ENCODE data around the gene RTRAF.

RTRAF gene

DNA sequence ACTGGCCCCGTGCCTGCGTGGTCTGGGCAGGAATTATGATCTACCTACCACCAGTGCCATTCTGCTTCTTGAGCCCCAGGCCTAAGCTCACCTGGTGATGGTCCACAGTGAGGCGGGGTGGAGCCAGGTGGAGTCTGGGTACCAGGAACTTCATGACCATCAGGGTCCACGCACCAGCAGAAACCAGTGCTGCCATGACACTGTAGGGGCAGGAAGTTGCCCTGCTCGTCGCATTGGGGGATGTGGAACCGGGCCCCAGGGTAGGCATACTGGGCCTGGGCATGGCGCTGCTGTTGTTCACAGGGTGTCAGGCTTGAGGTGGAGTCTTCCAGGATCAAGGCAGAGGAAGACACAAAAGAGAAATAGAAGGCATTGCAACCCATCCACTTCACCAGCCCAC lies 29.6 kb downstream of the RTRAF start:
- H3K27ac ChIP-seq: no peak overlapping the region
- H3K27me3 ChIP-seq (ENCODE audit: insufficient read depth, low read depth): no peaks in the 10 kb centered on the region
- TF ChIP-seq, protein P1, sequence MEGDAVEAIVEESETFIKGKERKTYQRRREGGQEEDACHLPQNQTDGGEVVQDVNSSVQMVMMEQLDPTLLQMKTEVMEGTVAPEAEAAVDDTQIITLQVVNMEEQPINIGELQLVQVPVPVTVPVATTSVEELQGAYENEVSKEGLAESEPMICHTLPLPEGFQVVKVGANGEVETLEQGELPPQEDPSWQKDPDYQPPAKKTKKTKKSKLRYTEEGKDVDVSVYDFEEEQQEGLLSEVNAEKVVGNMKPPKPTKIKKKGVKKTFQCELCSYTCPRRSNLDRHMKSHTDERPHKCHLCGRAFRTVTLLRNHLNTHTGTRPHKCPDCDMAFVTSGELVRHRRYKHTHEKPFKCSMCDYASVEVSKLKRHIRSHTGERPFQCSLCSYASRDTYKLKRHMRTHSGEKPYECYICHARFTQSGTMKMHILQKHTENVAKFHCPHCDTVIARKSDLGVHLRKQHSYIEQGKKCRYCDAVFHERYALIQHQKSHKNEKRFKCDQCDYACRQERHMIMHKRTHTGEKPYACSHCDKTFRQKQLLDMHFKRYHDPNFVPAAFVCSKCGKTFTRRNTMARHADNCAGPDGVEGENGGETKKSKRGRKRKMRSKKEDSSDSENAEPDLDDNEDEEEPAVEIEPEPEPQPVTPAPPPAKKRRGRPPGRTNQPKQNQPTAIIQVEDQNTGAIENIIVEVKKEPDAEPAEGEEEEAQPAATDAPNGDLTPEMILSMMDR (conservative IDR thresholded peaks at IDR 0.05; ENCODE audit: low read depth, low read length): no peak

DNA sequence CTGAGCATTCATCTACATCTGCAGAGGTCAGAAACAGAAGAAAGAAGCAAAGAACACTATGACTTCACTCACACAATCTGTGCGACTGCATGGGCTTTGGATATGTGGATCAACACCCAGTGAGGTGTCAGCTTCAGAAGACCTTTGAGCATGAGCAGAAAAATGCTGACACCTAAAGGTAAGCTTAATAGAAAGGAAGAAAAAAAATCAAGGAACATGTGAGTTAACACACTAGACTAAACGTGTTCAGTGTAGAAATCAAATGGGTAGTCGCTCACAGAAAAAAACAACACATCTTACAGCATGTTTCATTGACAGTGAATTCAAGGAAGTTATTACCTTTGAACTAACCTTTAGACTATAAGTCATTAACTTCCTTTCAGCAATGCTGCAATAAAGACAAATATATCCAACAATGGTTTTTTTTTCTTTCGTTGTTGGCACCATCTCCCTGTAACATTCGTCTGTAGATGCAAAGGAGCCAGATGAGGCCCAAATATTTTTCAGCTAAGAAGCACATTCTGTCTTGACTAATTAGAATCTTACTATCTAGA lies 30.9 kb downstream of the RTRAF start:
- no peak overlapping the region for H3K4me2 ChIP-seq
- no peaks in the 10 kb centered on the region for H3K36me3 ChIP-seq (ENCODE audit: insufficient read depth)
- TF ChIP-seq, protein P1 (conservative IDR thresholded peaks at IDR 0.05; ENCODE audit: low read depth, low read length): no peak
- no peak overlapping the region for H3K27ac ChIP-seq
- H3K79me2 ChIP-seq (ENCODE audit: insufficient read depth, low read depth): no peaks in the 10 kb centered on the region
- no peak overlapping the region for H3K9ac ChIP-seq
- H3K4me3 ChIP-seq (IDR thresholded peaks at IDR 0.05; ENCODE audit: insufficient read depth, low read depth, low read length): no peak overlapping the region
- H3K27me3 ChIP-seq (ENCODE audit: insufficient read depth, low read depth): no peaks in the 10 kb centered on the region
- H4K20me1 ChIP-seq (ENCODE audit: insufficient read depth): no peaks in the 10 kb centered on the region
- no peak overlapping the region for H2AFZ ChIP-seq (ENCODE audit: low read depth)
- H3K4me1 ChIP-seq (ENCODE audit: low read depth, poor library complexity, severe bottlenecking): no peaks in the 10 kb centered on the region

More for the DNA sequence above, 29.6 kb downstream of the RTRAF start:
- H3K9ac ChIP-seq: no peak overlapping the region
- H3K36me3 ChIP-seq (ENCODE audit: insufficient read depth): no peaks in the 10 kb centered on the region
- H2AFZ ChIP-seq (ENCODE audit: low read depth): no peak overlapping the region
- no peaks in the 10 kb centered on the region for H3K79me2 ChIP-seq (ENCODE audit: insufficient read depth, low read depth)
- no peaks in the 10 kb centered on the region for H4K20me1 ChIP-seq (ENCODE audit: insufficient read depth)
- H3K4me1 ChIP-seq (ENCODE audit: low read depth, poor library complexity, severe bottlenecking): no peaks in the 10 kb centered on the region
- no peak overlapping the region for H3K4me3 ChIP-seq (IDR thresholded peaks at IDR 0.05; ENCODE audit: insufficient read depth, low read depth, low read length)
- H3K4me2 ChIP-seq: no peak overlapping the region

DNA sequence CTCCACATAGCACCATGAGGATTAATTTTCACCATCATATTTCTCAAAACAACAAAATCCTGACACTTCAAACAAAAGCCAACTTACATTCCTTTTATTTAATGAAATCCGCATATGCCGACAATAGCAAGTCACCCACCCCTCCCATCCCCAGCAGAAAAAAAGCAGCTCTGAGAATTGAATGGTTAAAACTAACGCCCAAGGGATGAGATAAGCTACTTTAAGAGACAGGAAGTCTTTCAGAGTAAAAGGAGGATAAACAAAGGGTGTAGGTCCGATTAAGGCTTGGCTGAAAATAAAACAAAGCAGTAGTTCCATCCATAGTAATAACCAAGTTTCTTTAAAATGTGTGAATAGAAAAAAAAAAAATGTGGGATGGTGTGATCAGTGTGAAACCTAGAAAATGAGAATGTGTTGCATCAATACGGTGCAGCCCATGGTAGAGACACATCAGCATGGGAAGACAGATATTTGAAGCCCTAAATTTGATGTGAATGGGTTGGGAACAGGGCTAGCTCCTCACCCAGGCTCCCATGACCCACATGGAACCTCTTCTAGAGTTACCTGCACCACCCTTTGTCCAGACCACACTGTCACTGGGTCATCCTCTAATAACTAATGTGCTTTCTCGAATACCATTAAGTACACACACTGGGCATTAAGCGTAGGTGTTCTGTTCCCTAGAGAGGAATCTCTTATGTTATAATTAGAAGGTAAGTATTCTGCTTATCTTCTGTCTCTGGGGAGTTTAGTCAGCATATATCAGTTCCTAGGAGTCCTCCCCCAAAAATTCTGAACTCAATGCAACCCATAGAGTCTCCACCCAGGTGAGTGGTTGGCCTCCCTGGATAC lies 31.7 kb downstream of the RTRAF start:
- Histone ChIP-seq H3K4me1 (ENCODE audit: low read depth, poor library complexity, severe bottlenecking) (no peaks in the 10 kb centered on the region), H3K79me2 (ENCODE audit: insufficient read depth, low read depth) (no peaks in the 10 kb centered on the region), H3K36me3 (ENCODE audit: insufficient read depth) (no peaks in the 10 kb centered on the region), H3K4me2 (no peak overlapping the region), H3K9ac (no peak overlapping the region), H3K27ac (no peak overlapping the region), H3K27me3 (ENCODE audit: insufficient read depth, low read depth) (no peaks in the 10 kb centered on the region), H3K4me3 (IDR thresholded peaks at IDR 0.05; ENCODE audit: insufficient read depth, low read depth, low read length) (no peak overlapping the region), H2AFZ (ENCODE audit: low read depth) (no peak overlapping the region), H4K20me1 (ENCODE audit: insufficient read depth) (no peaks in the 10 kb centered on the region)
- TF ChIP-seq, protein P1 (conservative IDR thresholded peaks at IDR 0.05; ENCODE audit: low read depth, low read length): no peak

DNA sequence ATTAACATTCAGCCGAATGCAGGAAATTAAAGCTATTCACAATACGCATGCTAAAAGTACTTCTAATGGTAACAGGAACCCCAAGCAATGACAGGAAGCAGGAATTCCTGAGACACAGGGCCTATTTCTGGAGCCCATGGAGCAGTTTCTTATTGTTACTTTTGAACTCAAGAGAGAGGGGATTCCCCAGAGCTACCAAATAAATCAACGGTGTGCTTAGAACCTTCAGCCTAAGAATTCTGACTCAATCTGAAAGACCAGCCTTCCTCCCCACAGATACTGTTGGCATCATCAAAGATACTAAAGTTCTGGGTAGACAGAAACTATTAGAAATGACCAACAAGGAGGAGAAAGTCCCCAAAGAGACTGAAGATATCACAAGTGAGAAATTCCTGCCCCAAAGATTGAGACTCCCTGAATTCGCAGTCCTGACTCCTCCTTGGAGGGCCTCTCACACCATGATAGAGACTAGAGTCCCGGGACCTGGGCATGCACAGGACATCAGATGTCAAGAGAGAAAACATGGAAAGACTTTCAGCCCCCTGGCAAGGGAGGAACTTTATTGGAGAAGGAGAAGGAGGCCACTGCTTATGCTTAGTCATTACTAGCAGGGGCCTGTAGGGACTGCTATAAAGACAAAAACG lies 32.7 kb downstream of the RTRAF start:
- H2AFZ ChIP-seq (ENCODE audit: low read depth): no peak overlapping the region

More for the DNA sequence above, 32.7 kb downstream of the RTRAF start:
- H3K4me2 ChIP-seq: no peak overlapping the region
- no peaks in the 10 kb centered on the region for H3K36me3 ChIP-seq (ENCODE audit: insufficient read depth)
- H3K27ac ChIP-seq: no peak overlapping the region
- H3K4me1 ChIP-seq (ENCODE audit: low read depth, poor library complexity, severe bottlenecking): no peaks in the 10 kb centered on the region
- no peak overlapping the region for H3K9ac ChIP-seq
- H3K27me3 ChIP-seq (ENCODE audit: insufficient read depth, low read depth): no peaks in the 10 kb centered on the region
- H4K20me1 ChIP-seq (ENCODE audit: insufficient read depth): no peaks in the 10 kb centered on the region
- TF ChIP-seq, protein P1 (conservative IDR thresholded peaks at IDR 0.05; ENCODE audit: low read depth, low read length): no peak
- no peaks in the 10 kb centered on the region for H3K79me2 ChIP-seq (ENCODE audit: insufficient read depth, low read depth)
- no peak overlapping the region for H3K4me3 ChIP-seq (IDR thresholded peaks at IDR 0.05; ENCODE audit: insufficient read depth, low read depth, low read length)

Data from KMS-11 (cell line).